A549 (cell line): Measurements from ENCODE around the gene NPRL2. TPM values are rescaled to one million over a fixed set of nuclear protein-coding genes. Genes with fewer than 3 reads are reported as not detected.
A peak's percentile ranks its signal among the peaks of the same experiment; 100 is the strongest.

Experiments used
- ATAC-seq, 2 experiments: fragments of 200-7000 bp in 1 of 2; fragments of >200 bp in 1 of 2; cut with Nextera tagmentation in 1 of 2; cut with Tn5 transposase in 1 of 2; 3 replicates each; pipeline versions ENCODE4 v1.8.0 to v1.9.1; 2018 to 2020; ENCODE audit warnings: mild to moderate bottlenecking in 1 of 2, moderate library complexity in 1 of 2
- CTCF ChIA-PET: fragments of 300-600 bp; sonication (Branson Sonifier 250); formaldehyde crosslinking; extraction: SDS; loops from one replicate; lab custom pipeline; 2021; ENCODE audit warnings: antibody characterized with exemption, inconsistent platforms; lab: Yijun Ruan, JAX
- POLR2A ChIA-PET: fragments of 350-600 bp; formaldehyde crosslinking; extraction: SDS; loops from one replicate; lab custom pipeline; 2021; ENCODE audit warnings: antibody characterized with exemption, inconsistent platforms; lab: Yijun Ruan, JAX
- DNase-seq, 2 experiments: peaks; one replicate each; pipeline versions ENCODE4 v3.0.0 to v3.0.0-alpha.2; 2011 to 2016; ENCODE audit warnings: low read depth in 1 of 2, low spot score in 1 of 2
- FAIRE-seq: peaks from 2 replicates; lab custom pipeline; 2011; peaks lifted over from hg19 to GRCh38; lab: Jason Lieb, UNC
- H3K27ac ChIP-seq, 2 experiments: fragments of >200 bp; sonication (Bioruptor Twin); formaldehyde crosslinking; 3 replicates each; pipeline ENCODE4 v1.5.1; 2016 to 2017
- H3K4me1 ChIP-seq: fragments of >200 bp; sonication (Bioruptor Twin); formaldehyde crosslinking; 3 replicates; pipeline ENCODE4 v1.6.1; 2016
- H3K4me2 ChIP-seq: fragments of >200 bp; sonication (Bioruptor Twin); formaldehyde crosslinking; 3 replicates; pipeline ENCODE4 v1.6.1; 2016
- H3K4me3 ChIP-seq: fragments of >200 bp; sonication (Bioruptor Twin); formaldehyde crosslinking; 3 replicates; pipeline ENCODE4 v1.5.1; 2016
- H3K9me3 ChIP-seq: fragments of >200 bp; sonication (Bioruptor Twin); formaldehyde crosslinking; 3 replicates; pipeline ENCODE4 v1.6.1; 2016
- BHLHE40 ChIP-seq: IDR thresholded peaks from 2 replicates; pipeline ENCODE4 v1.6.1; 2012; ENCODE audit warnings: low read depth, low read length, inconsistent platforms
- CBX2 ChIP-seq: fragments of 200-600 bp; sonication (generic); IDR thresholded peaks from 2 replicates; pipeline ENCODE4 v1.6.1; 2016; ENCODE audit warnings: low read depth, mild to moderate bottlenecking, borderline replicate concordance
- EHF ChIP-seq: fragments of 250-450 bp; sonication (Bioruptor Pico); IDR thresholded peaks from 2 replicates; pipeline ENCODE4 v1.5.0; 2020; ENCODE audit warnings: mild to moderate bottlenecking
- ELK1 ChIP-seq: fragments of 150-350 bp; IDR thresholded peaks from 2 replicates; pipeline ENCODE4 v1.6.1; 2014; ENCODE audit warnings: low read depth, mild to moderate bottlenecking, low read length
- ESRRA ChIP-seq: fragments of 150-350 bp; IDR thresholded peaks from 2 replicates; pipeline ENCODE4 v1.6.1; 2014; ENCODE audit warnings: mild to moderate bottlenecking, low read length, borderline replicate concordance
- HEYL ChIP-seq: fragments of 250-450 bp; sonication (Bioruptor Pico); IDR thresholded peaks from 2 replicates; pipeline ENCODE4 v1.8.0; 2021; ENCODE audit warnings: mild to moderate bottlenecking, moderate library complexity
- HMGXB4 ChIP-seq: fragments of 250-450 bp; sonication (Bioruptor Pico); IDR thresholded peaks from 2 replicates; pipeline ENCODE4 v1.5.0; 2021; ENCODE audit warnings: mild to moderate bottlenecking, moderate library complexity, borderline replicate concordance
- HOXA7 ChIP-seq: fragments of 250-450 bp; sonication (Bioruptor Pico); IDR thresholded peaks from 2 replicates; pipeline ENCODE4 v1.5.0; 2020; ENCODE audit warnings: mild to moderate bottlenecking, moderate library complexity
- HOXB5 ChIP-seq: fragments of 250-450 bp; sonication (Bioruptor Pico); IDR thresholded peaks from 2 replicates; pipeline ENCODE4 v1.5.0; 2020; ENCODE audit warnings: mild to moderate bottlenecking, moderate library complexity
- JUN ChIP-seq, 2 experiments: fragments of >200 bp; sonication (Bioruptor Twin); formaldehyde crosslinking; IDR thresholded peaks; 2 replicates in 1 of 2; 3 replicates in 1 of 2; pipeline ENCODE4 v1.6.1; 2016 to 2017
- MAX ChIP-seq: IDR thresholded peaks from 2 replicates; pipeline ENCODE4 v1.6.1; 2012
- PBX3 ChIP-seq: IDR thresholded peaks from 2 replicates; pipeline ENCODE4 v1.6.1; 2012
- PHF8 ChIP-seq: fragments of 200-600 bp; sonication (generic); IDR thresholded peaks from 2 replicates; pipeline ENCODE4 v1.6.1; 2016; ENCODE audit warnings: low read depth, mild to moderate bottlenecking, antibody characterized with exemption, moderate library complexity, borderline replicate concordance
- POLR2A ChIP-seq: IDR thresholded peaks from 2 replicates; pipeline ENCODE4 v1.6.1; 2012; ENCODE audit warnings: mild to moderate bottlenecking, low read length
- RAD21 ChIP-seq, 2 experiments: fragments of >200 bp in 1 of 2; sonication (Bioruptor Twin) in 1 of 2; formaldehyde crosslinking in 1 of 2; IDR thresholded peaks in 1 of 2; conservative IDR thresholded peaks in 1 of 2; 2 replicates in 1 of 2; 3 replicates in 1 of 2; pipeline ENCODE4 v1.6.1; 2012 to 2018; ENCODE audit warnings: inconsistent platforms in 1 of 2
- RCOR1 ChIP-seq: fragments of 150-350 bp; IDR thresholded peaks from 2 replicates; pipeline ENCODE4 v1.6.1; 2014; ENCODE audit warnings: antibody characterized with exemption, low read length, low read depth
- ZFP36 ChIP-seq: fragments of 450-650 bp; IDR thresholded peaks from 2 replicates; pipeline ENCODE4 v1.6.1; 2014; ENCODE audit warnings: borderline replicate concordance; ENCODE audit not compliant: partially characterized antibody
- ZNF302 ChIP-seq: fragments of 250-450 bp; sonication (Bioruptor Pico); IDR thresholded peaks from 2 replicates; pipeline ENCODE4 v1.9.0; 2021; ENCODE audit warnings: inconsistent platforms, mild to moderate bottlenecking, moderate library complexity
- WGBS: methylation state at CpG from one replicate; pipeline ENCODE4 v1.1.6; 2017; ENCODE audit errors: missing lambda C conversion rate; 5-methylcytosine and 5-hydroxymethylcytosine counted together
- polyA plus RNA-seq, 4 experiments: library from polyadenylated mRNA; depleted of rRNA in 3 of 4; stranded (reverse); fragments of >200 nt; fragmentation: RNase III in 1 of 4; extraction: RNeasy Plus Mini Kit Qiagen cat#74134 plus additional on column Dnase treatment in 1 of 4; gene quantifications; 2 replicates in 3 of 4; 3 replicates in 1 of 4; pipeline ENCODE4 v1.2.3, GENCODE V29; 2011 to 2017

The NPRL2 gene
- polyA plus RNA-seq, 2 of the 4 experiments (the other 2 are of a cell fraction) = 19.5 to 19.9 TPM

- WGBS = 0% methylated on average over 9 of the region's 61 CpGs
- H3K4me1 ChIP-seq = peaks cover 26% of the 10 kb centered on the region
- ChIA-PET POLR2A (interaction anchor here (0.5 to 1.4 kb wide), 4 partner anchors 20 to 39 kb away, joined by 3 to 4 read pairs (median 4); no protein-coding TSS in a partner anchor), CTCF (interaction anchor here (1.1 to 3.5 kb wide), 9 partner anchors 16 to 104 kb away, joined by 3 to 21 read pairs (median 3); partner anchors contain the start of genes HYAL2 and TUSC2)
- H3K27ac ChIP-seq = peak within 1 kb of the TSS; percentile 92 to 98
- peak within 1 kb of the TSS; percentile 98 for H3K4me2 ChIP-seq
- TF ChIP-seq MAX (peak; percentile 77), POLR2A (peak; percentile 87), RCOR1 (no peak), JUN (IDR thresholded peaks at IDR 0.05) (peak in 1 of 2 experiments; percentile 51; a peak in 1 of 5 replicates), PHF8 (peak; percentile 56; the same call in 1 of the 2 replicates)
- DNase-seq (peak; percentile 80 to 99), ATAC-seq (peak; percentile 80 to 88), FAIRE-seq (no peak)
- H3K9me3 ChIP-seq = no peaks in the 10 kb centered on the region
- peak within 1 kb of the TSS; percentile 77 for H3K4me3 ChIP-seq
Measured at GRCh38 chr3:50298836-50299637, 51.5 kb downstream of the NPRL2 start, which contains the start of the genes HYAL3 and NAA80. Gene HYAL3 (minus strand): TSS chr3:50299405. CDS start chr3:50295602, 3,803 bp downstream. Gene NAA80 (minus strand): TSS chr3:50299405. CDS start chr3:50297463, 1,942 bp downstream.

- WGBS = 82% methylated on average over 8 of the region's 9 CpGs
- ChIA-PET CTCF (interaction anchor here (0.8 to 3.5 kb wide), 7 partner anchors 22 to 103 kb away, joined by 3 to 21 read pairs (median 3); partner anchors contain the start of gene HYAL2), POLR2A (no interaction called here)
- peak; percentile 15 to 16; a peak in 3 of 6 replicates for ATAC-seq
- peak in 1 of 2 experiments; percentile 32 for DNase-seq
- no peak for FAIRE-seq
- Histone ChIP-seq H3K9me3 (no peaks in the 10 kb centered on the region), H3K4me3 (peak overlapping the region; percentile 77), H3K27ac (peak overlapping the region; percentile 92 to 98), H3K4me2 (peak overlapping the region; percentile 98), H3K4me1 (peaks cover 22% of the 10 kb centered on the region)
- TF ChIP-seq CBX2 = no peak
- TF ChIP-seq HEYL (CRISPR knock-in tag) = no peak
- no peak for TF ChIP-seq HOXA7
- no peak for TF ChIP-seq ZNF302
- no peak for TF ChIP-seq ELK1
- TF ChIP-seq ZFP36 = no peak
- TF ChIP-seq HMGXB4 (CRISPR knock-in tag) = no peak
- no peak for TF ChIP-seq RAD21 (conservative IDR thresholded peaks at IDR 0.05 in 1 of 2, IDR thresholded peaks at IDR 0.05 in 1 of 2)
- no peak for TF ChIP-seq PBX3
- no peak for TF ChIP-seq HOXB5 (CRISPR knock-in tag)
- no peak for TF ChIP-seq PHF8
- no peak for TF ChIP-seq BHLHE40
- TF ChIP-seq RCOR1 = no peak
- no peak for TF ChIP-seq EHF
- no peak for TF ChIP-seq ESRRA
Measured at GRCh38 chr3:50297896-50298725, 52.5 kb downstream of the NPRL2 start.
